ENCODE data around the gene SLC6A7.

The SLC6A7 gene

GRCh38 chr5:150156027-150156368, 33.9 kb upstream of the SLC6A7 start:
- no peak for DNase-seq

- no peak for DNase-seq
Measured at GRCh38 chr5:150156540-150156939, 33.3 kb upstream of the SLC6A7 start.

GRCh38 chr5:150157168-150157567, 32.7 kb upstream of the SLC6A7 start:
- DNase-seq: no peak

DNA sequence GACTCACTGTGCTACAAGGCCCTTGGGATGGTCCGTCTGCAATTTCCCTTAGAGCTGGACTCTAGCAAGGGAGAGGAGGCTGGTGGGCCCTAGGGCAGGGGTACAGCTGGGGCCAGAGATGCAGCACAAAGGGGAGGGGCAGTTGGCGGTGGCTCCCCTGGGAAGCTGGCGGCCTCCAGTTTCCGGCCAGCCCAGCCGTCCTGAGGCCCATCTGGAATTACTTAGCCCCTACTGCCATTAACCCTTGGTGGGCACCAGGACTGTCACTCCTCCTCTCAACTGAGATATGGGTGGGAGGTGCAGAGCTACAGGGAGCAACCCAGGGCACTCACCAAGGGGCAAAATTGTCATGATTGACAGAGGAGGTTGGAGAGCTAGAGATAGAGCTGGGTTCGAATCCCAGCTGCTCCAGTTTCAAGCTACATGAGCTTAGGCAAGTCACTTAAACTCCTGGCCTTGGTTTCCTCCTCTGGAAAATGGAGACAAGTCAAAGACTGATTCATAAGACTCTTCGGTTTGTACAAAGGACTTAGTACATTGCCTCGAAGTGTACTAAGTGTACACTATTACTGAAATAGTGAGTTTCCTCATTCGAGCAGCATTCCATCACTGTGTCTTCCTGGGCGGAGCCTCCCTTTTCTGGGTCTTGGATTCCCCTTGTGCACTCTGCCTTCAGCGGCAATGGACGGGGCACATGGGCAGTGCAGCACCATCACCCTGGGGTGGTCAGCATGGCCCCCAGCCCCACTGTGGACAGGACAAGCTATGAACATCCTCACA, 31.5 kb upstream of the SLC6A7 start:
- DNase-seq: no peak

DNA sequence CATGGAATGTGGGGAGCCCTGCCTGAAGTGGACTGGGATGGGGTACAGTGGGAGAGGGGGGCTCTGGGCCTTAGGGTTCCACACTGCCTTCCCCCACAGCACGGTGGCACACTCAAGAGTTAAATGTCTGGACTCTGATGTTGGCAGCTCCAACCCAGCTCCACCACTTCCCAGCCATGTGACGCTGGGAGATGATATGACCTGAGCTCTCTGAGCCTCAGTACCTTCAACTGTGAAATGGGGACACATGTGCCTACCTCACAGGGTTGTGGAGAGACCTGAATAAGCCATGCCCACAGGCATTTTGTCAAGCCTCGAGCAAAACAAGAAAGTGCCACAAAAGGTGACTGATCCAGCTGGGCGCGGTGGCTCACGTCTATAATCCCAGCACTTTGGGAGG, 30.8 kb upstream of the SLC6A7 start:
- DNase-seq: no peak

GRCh38 chr5:150159741-150160179, 30.1 kb upstream of the SLC6A7 start:
- DNase-seq: no peak

- no peak for DNase-seq
Measured at GRCh38 chr5:150160448-150161081, 29.3 kb upstream of the SLC6A7 start.

- DNase-seq: peak; percentile 73
Measured at GRCh38 chr5:150161242-150162141, 28.4 kb upstream of the SLC6A7 start.

DNA sequence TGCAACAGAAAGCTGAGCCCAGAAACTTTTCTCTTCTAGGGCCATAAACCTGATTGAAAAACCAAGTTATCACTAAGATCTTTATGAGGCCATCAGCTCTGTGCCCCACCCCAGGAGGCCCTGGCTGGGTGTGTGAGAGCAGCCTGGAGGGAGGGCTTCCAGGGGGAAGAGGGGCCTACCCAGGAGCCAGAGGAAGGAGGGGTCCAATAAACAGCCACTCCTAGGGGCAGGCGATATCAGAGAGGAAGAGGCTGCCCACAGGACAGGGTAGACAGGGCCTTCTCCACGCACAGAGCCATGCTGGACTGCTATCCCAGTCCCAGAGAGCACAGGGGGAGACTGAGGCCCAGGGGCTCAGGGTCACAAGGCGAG, 27.7 kb upstream of the SLC6A7 start:
- DNase-seq: no peak

GRCh38 chr5:150163035-150163434, 26.8 kb upstream of the SLC6A7 start:
- DNase-seq: no peak

GRCh38 chr5:150163547-150164059, 26.3 kb upstream of the SLC6A7 start:
- no peak for DNase-seq

GRCh38 chr5:150164211-150164980, 25.5 kb upstream of the SLC6A7 start:
- no peak for DNase-seq

GRCh38 chr5:150166037-150166649, 23.7 kb upstream of the SLC6A7 start:
- DNase-seq: no peak

- DNase-seq: no peak
Measured at GRCh38 chr5:150166650-150167511, 23.0 kb upstream of the SLC6A7 start, which contains the start of gene CDX1. Gene CDX1, plus strand, starts transcription at chr5:150166778. Its CDS starts 99 bp downstream, at chr5:150166877.

- no peak for DNase-seq
Measured at GRCh38 chr5:150167512-150167850, 22.4 kb upstream of the SLC6A7 start.

GRCh38 chr5:150167908-150168307, 22.0 kb upstream of the SLC6A7 start:
- no peak for DNase-seq

DNA sequence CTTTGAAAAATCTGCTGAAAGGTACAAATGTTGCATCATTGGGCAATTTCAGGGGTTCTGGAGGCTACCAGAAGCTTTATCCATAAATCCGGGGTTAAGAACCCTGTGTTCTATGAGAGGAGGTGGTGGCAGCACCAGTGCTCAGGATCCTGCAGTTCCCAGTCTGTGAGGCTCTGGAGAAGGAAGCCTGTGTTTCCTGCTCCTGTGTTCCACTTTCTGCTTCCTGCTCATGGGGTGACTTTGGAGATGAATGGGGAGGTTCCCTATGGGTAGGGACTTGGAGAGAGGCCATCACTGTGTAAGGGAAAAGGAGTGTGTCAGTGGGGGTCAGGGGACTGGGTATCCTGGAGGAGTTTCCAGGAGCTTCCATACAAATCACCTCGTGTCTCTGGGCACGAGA, 21.0 kb upstream of the SLC6A7 start:
- no peak for DNase-seq

DNA sequence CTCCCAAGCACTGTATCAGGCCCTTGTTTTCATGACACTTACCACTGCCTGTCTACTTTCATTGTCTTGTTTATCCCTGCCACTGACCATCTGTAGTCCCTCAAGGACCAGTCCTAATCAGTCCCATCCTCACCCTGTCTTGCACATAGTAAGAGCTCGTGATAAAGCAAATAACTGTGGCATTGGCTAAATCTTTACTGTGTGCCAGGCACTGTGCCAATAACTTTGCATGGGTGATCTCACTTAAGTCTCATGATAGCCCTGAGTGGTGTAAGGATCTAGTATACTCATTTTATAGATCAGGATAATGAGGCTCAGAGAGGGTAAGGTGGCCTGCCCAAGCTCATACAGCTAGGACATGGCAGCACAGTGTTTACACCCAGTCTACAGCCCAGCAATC, 17.7 kb upstream of the SLC6A7 start:
- no peak for DNase-seq

GRCh38 chr5:150172556-150172955, 17.3 kb upstream of the SLC6A7 start:
- no peak for DNase-seq

DNA sequence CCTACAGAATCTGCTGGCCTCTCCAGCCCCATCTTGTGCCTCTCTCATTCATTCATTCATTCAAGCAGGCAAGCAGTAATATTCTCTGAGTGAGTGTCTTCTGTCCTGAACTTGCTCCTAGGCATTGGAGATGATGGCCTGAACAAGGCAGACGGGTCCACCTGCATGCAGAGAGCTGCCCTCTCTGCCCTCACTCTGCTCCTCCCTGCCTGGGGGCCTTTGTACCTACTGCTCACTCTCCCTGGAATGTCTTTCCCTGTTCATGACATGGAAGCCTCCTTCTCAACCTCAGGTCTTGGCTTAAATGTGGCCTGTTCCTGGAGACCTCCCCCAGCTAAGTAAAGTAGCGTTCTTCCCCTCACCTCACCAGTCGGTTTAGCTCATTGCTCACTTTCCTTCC, 16.7 kb upstream of the SLC6A7 start:
- no peak for DNase-seq

DNA sequence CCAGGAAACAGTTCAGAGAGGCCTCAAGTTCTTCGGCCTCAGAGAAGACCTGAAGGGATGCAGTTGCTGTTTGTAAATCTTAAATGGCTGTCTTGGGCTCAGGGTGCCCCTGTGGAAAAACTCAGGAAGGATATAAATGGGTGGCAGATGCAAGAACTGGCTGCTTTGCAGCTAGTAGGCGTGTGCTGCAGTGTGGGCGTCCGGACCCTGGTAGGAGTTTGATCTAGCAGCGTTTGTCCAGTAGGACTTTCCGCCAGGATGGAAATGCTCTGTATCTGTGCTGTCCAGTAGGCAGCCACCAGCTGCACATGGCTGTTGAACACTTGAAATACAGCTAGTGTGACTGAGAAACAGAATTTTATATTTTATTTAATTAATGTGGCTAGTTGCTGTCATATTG, 15.6 kb upstream of the SLC6A7 start:
- DNase-seq: no peak
